SK-N-SH (cell line): ENCODE data around the gene SP140. TPM values are rescaled to one million over a fixed set of nuclear protein-coding genes. Genes with fewer than 3 reads are reported as not detected.

Experiments used
- CTCF ChIA-PET: fragments of 300-600, 350-600 bp; formaldehyde crosslinking; extraction: SDS; loops from one replicate; lab custom pipeline; 2021; lab: Yijun Ruan, JAX
- POLR2A ChIA-PET: fragments of 350-600 bp; sonication (Branson Sonifier 250); formaldehyde crosslinking; extraction: SDS; loops from one replicate; lab custom pipeline; 2020; ENCODE audit warnings: antibody characterized with exemption, inconsistent platforms; lab: Yijun Ruan, JAX
- DNase-seq: peaks from one replicate; pipeline ENCODE4 v3.0.0; 2012
- H2AFZ ChIP-seq: fragments of 200-600 bp; sonication (generic); 2 replicates; pipeline ENCODE4 v1.8.1; 2016; ENCODE audit warnings: antibody characterized with exemption, mild to moderate bottlenecking, low read depth
- H3F3A ChIP-seq: fragments of 200-600 bp; sonication (generic); replicated peaks from 2 replicates; pipeline ENCODE3; 2016; ENCODE audit warnings: antibody characterized with exemption, mild to moderate bottlenecking; ENCODE audit not compliant: insufficient read depth
- H3K27ac ChIP-seq, 2 experiments: fragments of 200-500 bp in 1 of 2; fragments of 200-600 bp in 1 of 2; sonication (Bioruptor generic) in 1 of 2; sonication (generic), shearing (Covaris generic) in 1 of 2; 2 replicates each; pipeline versions ENCODE4 v1.5.1 to v1.6.1; 2014 to 2016; ENCODE audit warnings: low read depth in 2 of 2, inconsistent platforms in 1 of 2, low read length in 1 of 2, mild to moderate bottlenecking in 1 of 2, mixed read lengths in 1 of 2
- H3K27me3 ChIP-seq: fragments of 200-600 bp; sonication (generic), shearing (Covaris generic); 2 replicates; pipeline ENCODE4 v1.6.1; 2016; ENCODE audit warnings: mixed run types; ENCODE audit not compliant: insufficient read depth
- H3K36me3 ChIP-seq, 2 experiments: fragments of 200-500 bp in 1 of 2; fragments of 200-600 bp in 1 of 2; sonication (Bioruptor generic) in 1 of 2; sonication (generic) in 1 of 2; replicated peaks in 1 of 2; 2 replicates each; pipeline versions ENCODE3 to v1.5.1; 2014 to 2016; ENCODE audit warnings: low read length in 1 of 2, mild to moderate bottlenecking in 1 of 2; ENCODE audit not compliant: insufficient read depth in 2 of 2, control insufficient read depth in 1 of 2
- H3K4me1 ChIP-seq, 2 experiments: fragments of 200-500 bp in 1 of 2; fragments of 200-600 bp in 1 of 2; sonication (Bioruptor generic) in 1 of 2; sonication (generic), shearing (Covaris generic) in 1 of 2; 2 replicates each; pipeline versions ENCODE4 v1.5.1 to v1.6.1; 2014 to 2016; ENCODE audit warnings: low read depth in 1 of 2, low read length in 1 of 2, mixed run types in 1 of 2; ENCODE audit not compliant: insufficient read depth in 2 of 2, control insufficient read depth in 1 of 2
- H3K4me2 ChIP-seq: fragments of 200-600 bp; sonication (generic), shearing (Covaris generic); 2 replicates; pipeline ENCODE4 v1.6.1; 2017; ENCODE audit warnings: mixed run types
- H3K4me3 ChIP-seq, 2 experiments: fragments of 200-500 bp in 1 of 2; fragments of 200-600 bp in 1 of 2; sonication (Bioruptor generic) in 1 of 2; sonication (generic), shearing (Covaris generic) in 1 of 2; 2 replicates each; pipeline versions ENCODE4 v1.5.1 to v1.8.1; 2014 to 2016; ENCODE audit warnings: low read depth in 2 of 2, inconsistent platforms in 1 of 2, low read length in 1 of 2, mild to moderate bottlenecking in 1 of 2, mixed read lengths in 1 of 2, moderate library complexity in 1 of 2
- H3K79me2 ChIP-seq: fragments of 200-600 bp; sonication (generic); 2 replicates; pipeline ENCODE4 v1.8.1; 2017; ENCODE audit warnings: mild to moderate bottlenecking; ENCODE audit not compliant: insufficient read depth
- H3K9ac ChIP-seq: fragments of 200-600 bp; sonication (generic); 2 replicates; pipeline ENCODE4 v1.6.1; 2017; ENCODE audit warnings: mixed run types
- H3K9me2 ChIP-seq: fragments of 200-600 bp; sonication (generic); 2 replicates; pipeline ENCODE4 v1.6.1; 2017; ENCODE audit warnings: mixed run types
- H3K9me3 ChIP-seq: fragments of 200-600 bp; sonication (generic); 2 replicates; pipeline ENCODE4 v1.6.1; 2017; ENCODE audit warnings: mixed run types, mild to moderate bottlenecking, moderate library complexity
- H4K20me1 ChIP-seq: fragments of 200-600 bp; sonication (generic); 2 replicates; pipeline ENCODE4 v1.6.1; 2017; ENCODE audit warnings: mild to moderate bottlenecking, mixed run types; ENCODE audit not compliant: insufficient read depth
- FOSL2 ChIP-seq: IDR thresholded peaks from 2 replicates; pipeline ENCODE4 v1.4.0; 2012; ENCODE audit warnings: low read depth, mild to moderate bottlenecking, moderate library complexity, borderline replicate concordance
- GABPA ChIP-seq: IDR thresholded peaks from 2 replicates; pipeline ENCODE4 v1.4.0; 2012; ENCODE audit warnings: low read depth, mild to moderate bottlenecking
- GATA2 ChIP-seq: sonication (generic); formaldehyde crosslinking; IDR thresholded peaks from 2 replicates; pipeline ENCODE4 v1.5.0; 2020; ENCODE audit warnings: mild to moderate bottlenecking, missing genetic modification reagents
- MEF2A ChIP-seq: IDR thresholded peaks from 2 replicates; pipeline ENCODE4 v1.4.0; 2012; ENCODE audit warnings: low read depth, borderline replicate concordance
- NRF1 ChIP-seq: IDR thresholded peaks from 2 replicates; pipeline ENCODE4 v1.6.1; 2012; ENCODE audit warnings: low read depth, mild to moderate bottlenecking, low read length
- RCOR1 ChIP-seq: fragments of 150-350 bp; IDR thresholded peaks from 2 replicates; pipeline ENCODE4 v1.6.1; 2017; ENCODE audit warnings: antibody characterized with exemption, low read length
- RXRA ChIP-seq: IDR thresholded peaks from 2 replicates; pipeline ENCODE4 v1.4.0; 2012; ENCODE audit warnings: low read depth, mild to moderate bottlenecking, borderline replicate concordance
- WGBS: methylation state at CpG from one replicate; pipeline ENCODE4 v1.1.6; 2017; ENCODE audit warnings: low lambda C conversion rate; 5-methylcytosine and 5-hydroxymethylcytosine counted together
- polyA plus RNA-seq, 3 experiments: library from polyadenylated mRNA; depleted of rRNA; stranded (reverse); fragments of >200 nt; gene quantifications; 2 replicates each; pipeline ENCODE4 v1.2.3, GENCODE V29; 2012
- TF ChIP-seq, protein P1 (sequence below): IDR thresholded peaks from 2 replicates; pipeline ENCODE4 v1.6.1; 2012; ENCODE audit warnings: mild to moderate bottlenecking, low read depth, low read length, moderate library complexity
- TF ChIP-seq, protein P2 (sequence below): fragments of 150-350 bp; IDR thresholded peaks from 2 replicates; pipeline ENCODE4 v1.6.1; 2016; ENCODE audit warnings: mild to moderate bottlenecking, low read depth, low read length
- TF ChIP-seq, protein P3 (sequence below): IDR thresholded peaks from 2 replicates; pipeline ENCODE4 v1.4.0; 2012; ENCODE audit warnings: low read depth, borderline replicate concordance

SP140 gene
- polyA plus RNA-seq, 1 of the 3 experiments (the other 2 are of a cell fraction), result 0.71 TPM

DNA sequence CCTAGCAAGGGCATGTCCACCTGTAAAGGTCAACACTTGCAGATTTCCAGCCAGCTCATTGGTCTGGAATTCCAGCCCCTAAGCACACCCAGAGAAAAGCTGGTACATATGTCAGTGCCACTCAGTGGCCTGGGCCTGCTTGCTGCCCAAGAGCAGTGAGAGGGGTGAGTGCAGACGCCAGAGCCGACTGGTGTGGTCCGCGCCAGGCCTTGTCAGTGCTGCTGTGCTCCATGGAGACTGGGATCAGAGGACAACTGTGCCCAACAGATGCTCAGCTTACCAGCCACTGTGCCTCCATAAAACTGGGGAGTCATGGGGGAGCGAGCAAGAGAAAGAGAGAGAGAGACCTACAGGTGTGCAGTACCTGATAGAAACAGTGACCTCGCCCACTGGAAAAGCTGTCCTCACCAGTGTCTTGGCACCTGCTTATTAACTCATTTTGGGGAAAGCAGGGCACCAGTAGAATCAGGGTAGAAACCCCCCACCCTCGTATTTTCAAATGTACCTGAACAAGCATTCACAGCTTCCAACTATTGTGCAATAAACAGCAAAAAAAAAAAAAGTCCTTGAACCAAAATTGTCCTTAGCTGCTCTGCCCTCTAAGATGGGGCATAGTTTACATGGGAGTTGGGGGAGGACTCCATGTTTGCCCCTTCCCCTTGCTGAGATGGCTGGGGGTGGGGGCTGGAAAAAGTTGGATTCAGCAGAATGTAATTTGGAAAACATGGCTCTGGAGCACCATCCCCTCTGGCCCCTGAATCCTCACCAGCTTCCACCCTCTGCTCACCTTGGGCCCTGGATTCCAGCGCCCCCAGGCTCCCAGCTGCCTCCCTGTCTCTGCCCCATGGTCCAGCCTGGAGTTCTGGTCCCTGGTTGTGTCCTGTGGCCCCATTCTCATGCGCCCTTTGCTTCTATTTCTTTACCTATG lies 100.0 kb downstream of the SP140 start:
- ChIA-PET POLR2A (no interaction called here), CTCF (no interaction called here)
- TF ChIP-seq GABPA (no peak), GATA2 (CRISPR knock-in tag) (no peak), MEF2A (no peak), RCOR1 (no peak), RXRA (no peak), FOSL2 (no peak), NRF1 (no peak)
- TF ChIP-seq, protein P1, sequence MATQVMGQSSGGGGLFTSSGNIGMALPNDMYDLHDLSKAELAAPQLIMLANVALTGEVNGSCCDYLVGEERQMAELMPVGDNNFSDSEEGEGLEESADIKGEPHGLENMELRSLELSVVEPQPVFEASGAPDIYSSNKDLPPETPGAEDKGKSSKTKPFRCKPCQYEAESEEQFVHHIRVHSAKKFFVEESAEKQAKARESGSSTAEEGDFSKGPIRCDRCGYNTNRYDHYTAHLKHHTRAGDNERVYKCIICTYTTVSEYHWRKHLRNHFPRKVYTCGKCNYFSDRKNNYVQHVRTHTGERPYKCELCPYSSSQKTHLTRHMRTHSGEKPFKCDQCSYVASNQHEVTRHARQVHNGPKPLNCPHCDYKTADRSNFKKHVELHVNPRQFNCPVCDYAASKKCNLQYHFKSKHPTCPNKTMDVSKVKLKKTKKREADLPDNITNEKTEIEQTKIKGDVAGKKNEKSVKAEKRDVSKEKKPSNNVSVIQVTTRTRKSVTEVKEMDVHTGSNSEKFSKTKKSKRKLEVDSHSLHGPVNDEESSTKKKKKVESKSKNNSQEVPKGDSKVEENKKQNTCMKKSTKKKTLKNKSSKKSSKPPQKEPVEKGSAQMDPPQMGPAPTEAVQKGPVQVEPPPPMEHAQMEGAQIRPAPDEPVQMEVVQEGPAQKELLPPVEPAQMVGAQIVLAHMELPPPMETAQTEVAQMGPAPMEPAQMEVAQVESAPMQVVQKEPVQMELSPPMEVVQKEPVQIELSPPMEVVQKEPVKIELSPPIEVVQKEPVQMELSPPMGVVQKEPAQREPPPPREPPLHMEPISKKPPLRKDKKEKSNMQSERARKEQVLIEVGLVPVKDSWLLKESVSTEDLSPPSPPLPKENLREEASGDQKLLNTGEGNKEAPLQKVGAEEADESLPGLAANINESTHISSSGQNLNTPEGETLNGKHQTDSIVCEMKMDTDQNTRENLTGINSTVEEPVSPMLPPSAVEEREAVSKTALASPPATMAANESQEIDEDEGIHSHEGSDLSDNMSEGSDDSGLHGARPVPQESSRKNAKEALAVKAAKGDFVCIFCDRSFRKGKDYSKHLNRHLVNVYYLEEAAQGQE, result no peak
- TF ChIP-seq, protein P2, sequence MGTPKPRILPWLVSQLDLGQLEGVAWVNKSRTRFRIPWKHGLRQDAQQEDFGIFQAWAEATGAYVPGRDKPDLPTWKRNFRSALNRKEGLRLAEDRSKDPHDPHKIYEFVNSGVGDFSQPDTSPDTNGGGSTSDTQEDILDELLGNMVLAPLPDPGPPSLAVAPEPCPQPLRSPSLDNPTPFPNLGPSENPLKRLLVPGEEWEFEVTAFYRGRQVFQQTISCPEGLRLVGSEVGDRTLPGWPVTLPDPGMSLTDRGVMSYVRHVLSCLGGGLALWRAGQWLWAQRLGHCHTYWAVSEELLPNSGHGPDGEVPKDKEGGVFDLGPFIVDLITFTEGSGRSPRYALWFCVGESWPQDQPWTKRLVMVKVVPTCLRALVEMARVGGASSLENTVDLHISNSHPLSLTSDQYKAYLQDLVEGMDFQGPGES, result no peak
- TF ChIP-seq, protein P3, sequence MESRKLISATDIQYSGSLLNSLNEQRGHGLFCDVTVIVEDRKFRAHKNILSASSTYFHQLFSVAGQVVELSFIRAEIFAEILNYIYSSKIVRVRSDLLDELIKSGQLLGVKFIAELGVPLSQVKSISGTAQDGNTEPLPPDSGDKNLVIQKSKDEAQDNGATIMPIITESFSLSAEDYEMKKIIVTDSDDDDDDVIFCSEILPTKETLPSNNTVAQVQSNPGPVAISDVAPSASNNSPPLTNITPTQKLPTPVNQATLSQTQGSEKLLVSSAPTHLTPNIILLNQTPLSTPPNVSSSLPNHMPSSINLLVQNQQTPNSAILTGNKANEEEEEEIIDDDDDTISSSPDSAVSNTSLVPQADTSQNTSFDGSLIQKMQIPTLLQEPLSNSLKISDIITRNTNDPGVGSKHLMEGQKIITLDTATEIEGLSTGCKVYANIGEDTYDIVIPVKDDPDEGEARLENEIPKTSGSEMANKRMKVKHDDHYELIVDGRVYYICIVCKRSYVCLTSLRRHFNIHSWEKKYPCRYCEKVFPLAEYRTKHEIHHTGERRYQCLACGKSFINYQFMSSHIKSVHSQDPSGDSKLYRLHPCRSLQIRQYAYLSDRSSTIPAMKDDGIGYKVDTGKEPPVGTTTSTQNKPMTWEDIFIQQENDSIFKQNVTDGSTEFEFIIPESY, result no peak
- Histone ChIP-seq H3K4me3 (peak overlapping the region in 1 of 2 experiments; percentile 73; a peak in 1 of 4 replicates), H3K4me1 (peaks cover 0 to 8% of the 10 kb centered on the region in 2 experiments; a peak in 2 of 4 replicates), H3K9ac (no peak overlapping the region), H3K27ac (no peak overlapping the region), H3K79me2 (peaks cover 34% of the 10 kb centered on the region), H4K20me1 (no peaks in the 10 kb centered on the region), H3K9me2 (no peaks in the 10 kb centered on the region), H3K36me3 (peaks cover 0 to 11% of the 10 kb centered on the region in 2 experiments), H3F3A (peaks cover 11% of the 10 kb centered on the region), H3K9me3 (no peaks in the 10 kb centered on the region), H3K27me3 (no peaks in the 10 kb centered on the region), H3K4me2 (peak overlapping the region; percentile 86; the same call in 1 of the 2 replicates), H2AFZ (no peak overlapping the region)
- 74% methylated on average over 9 of the region's 9 CpGs for WGBS
- DNase-seq, result no peak
